BE2C (cell line): ENCODE measurements around the gene MGME1.

Experiments used
- DNase-seq: peaks from one replicate; pipeline ENCODE4 v3.0.0-alpha.2; 2020
- H3K27me3 ChIP-seq: fragments of 250-450 bp; sonication (Bioruptor Pico); 2 replicates; pipeline ENCODE4 v1.5.1; 2020; ENCODE audit warnings: mild to moderate bottlenecking
- H3K36me3 ChIP-seq: fragments of 250-450 bp; sonication (Bioruptor Pico); 2 replicates; pipeline ENCODE4 v1.5.1; 2020; ENCODE audit warnings: mild to moderate bottlenecking
- H3K4me1 ChIP-seq: fragments of 250-450 bp; sonication (Bioruptor Pico); 2 replicates; pipeline ENCODE4 v1.5.1; 2020
- H3K4me3 ChIP-seq: 2 replicates; pipeline ENCODE4 v1.5.1; 2011; ENCODE audit warnings: low read depth, low read length
- H3K9me3 ChIP-seq: fragments of 250-450 bp; sonication (Bioruptor Pico); 2 replicates; pipeline ENCODE4 v1.5.1; 2020
- TF ChIP-seq, protein P1 (sequence below): IDR thresholded peaks from 2 replicates; pipeline ENCODE4 v1.5.1; 2012; ENCODE audit warnings: mild to moderate bottlenecking, low read depth, low read length

Gene MGME1

DNA sequence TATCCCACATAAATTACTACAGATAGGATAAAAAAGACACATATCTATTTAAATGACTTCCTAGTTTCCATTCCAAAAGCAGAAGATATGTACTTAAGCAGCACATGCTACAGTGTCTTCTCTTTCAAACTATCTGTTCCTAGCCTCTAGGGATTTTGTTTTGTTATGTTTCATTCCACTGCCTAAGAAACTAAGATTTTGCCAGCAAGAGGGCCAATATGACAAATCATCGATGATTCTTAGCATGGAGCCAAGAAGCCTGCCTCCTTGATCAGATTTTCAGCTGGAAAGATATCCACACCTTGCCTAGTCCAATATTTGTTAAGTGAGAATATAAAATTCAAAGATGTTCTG, 7.3 kb upstream of the MGME1 start:
- peaks cover 66% of the 10 kb centered on the region for H3K36me3 ChIP-seq
- DNase-seq, result no peak
- no peak overlapping the region for H3K4me3 ChIP-seq
- H3K9me3 ChIP-seq, result no peaks in the 10 kb centered on the region
- peaks cover 41% of the 10 kb centered on the region for H3K4me1 ChIP-seq
- H3K27me3 ChIP-seq, result no peaks in the 10 kb centered on the region
- TF ChIP-seq, protein P1, sequence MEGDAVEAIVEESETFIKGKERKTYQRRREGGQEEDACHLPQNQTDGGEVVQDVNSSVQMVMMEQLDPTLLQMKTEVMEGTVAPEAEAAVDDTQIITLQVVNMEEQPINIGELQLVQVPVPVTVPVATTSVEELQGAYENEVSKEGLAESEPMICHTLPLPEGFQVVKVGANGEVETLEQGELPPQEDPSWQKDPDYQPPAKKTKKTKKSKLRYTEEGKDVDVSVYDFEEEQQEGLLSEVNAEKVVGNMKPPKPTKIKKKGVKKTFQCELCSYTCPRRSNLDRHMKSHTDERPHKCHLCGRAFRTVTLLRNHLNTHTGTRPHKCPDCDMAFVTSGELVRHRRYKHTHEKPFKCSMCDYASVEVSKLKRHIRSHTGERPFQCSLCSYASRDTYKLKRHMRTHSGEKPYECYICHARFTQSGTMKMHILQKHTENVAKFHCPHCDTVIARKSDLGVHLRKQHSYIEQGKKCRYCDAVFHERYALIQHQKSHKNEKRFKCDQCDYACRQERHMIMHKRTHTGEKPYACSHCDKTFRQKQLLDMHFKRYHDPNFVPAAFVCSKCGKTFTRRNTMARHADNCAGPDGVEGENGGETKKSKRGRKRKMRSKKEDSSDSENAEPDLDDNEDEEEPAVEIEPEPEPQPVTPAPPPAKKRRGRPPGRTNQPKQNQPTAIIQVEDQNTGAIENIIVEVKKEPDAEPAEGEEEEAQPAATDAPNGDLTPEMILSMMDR, result no peak

DNA sequence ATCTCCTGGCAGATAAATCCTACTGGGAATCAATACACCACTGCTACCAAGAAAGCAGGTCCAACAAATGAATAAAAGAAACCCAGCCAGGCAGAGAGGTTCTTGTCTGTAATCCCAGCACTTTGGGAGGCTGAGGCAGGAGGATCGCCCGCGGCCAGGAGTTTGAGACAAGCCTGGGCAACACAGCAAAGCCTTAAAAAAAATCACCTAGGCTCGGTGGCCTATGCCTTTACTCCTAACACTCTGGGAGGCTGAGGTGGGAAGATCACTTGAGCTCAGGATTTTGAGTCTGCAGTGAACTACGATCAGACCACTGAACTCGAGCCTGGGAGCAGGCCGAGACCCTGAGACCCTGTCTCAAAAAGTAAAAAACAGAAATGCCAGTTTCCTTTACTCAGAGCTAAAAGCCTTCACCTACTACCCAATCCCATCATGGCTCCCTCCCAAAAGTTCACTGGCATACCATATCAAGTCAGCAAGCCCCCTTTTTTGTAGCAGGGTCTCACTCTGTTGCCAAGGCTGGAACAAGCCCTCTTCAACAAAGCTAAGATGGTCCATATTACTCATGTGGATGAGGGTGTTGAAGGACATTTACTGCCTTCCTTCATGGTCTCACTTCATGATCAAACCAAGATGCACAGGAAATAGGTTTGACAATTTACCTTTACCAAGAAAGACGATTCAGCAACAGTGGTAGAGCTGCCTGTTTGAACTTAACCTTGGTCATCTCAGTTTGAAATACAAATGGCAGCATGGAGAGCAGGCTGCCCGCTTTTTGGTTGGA, 5.5 kb upstream of the MGME1 start:
- Histone ChIP-seq H3K4me3 (no peak overlapping the region), H3K36me3 (peaks cover 69% of the 10 kb centered on the region)
- TF ChIP-seq, protein P1, result no peak

DNA sequence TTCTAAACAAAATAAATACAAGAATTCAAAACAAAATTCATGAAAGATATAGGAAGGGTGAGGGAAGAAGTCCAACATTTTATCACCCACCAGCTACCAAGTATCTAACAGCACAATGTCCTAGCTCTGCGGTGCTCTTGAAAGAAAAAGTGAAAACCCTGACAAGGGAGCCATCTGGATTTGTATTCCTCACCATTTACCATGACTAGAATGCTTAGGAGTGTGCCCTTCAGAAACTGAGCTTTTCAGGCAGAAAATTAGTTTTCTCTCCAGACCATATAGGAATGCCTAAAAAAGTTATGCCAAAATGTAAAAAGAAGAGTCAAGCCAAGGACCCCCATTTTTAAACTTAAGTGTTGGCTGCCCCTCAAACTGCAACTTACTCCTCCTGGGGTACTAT, 4.7 kb upstream of the MGME1 start:
- TF ChIP-seq, protein P1, result no peak
- H3K36me3 ChIP-seq, result peaks cover 67% of the 10 kb centered on the region

More for the DNA sequence above, 5.5 kb upstream of the MGME1 start:
- DNase-seq, result no peak
- Histone ChIP-seq H3K27me3 (no peaks in the 10 kb centered on the region), H3K9me3 (no peaks in the 10 kb centered on the region), H3K4me1 (peaks cover 41% of the 10 kb centered on the region)

DNA sequence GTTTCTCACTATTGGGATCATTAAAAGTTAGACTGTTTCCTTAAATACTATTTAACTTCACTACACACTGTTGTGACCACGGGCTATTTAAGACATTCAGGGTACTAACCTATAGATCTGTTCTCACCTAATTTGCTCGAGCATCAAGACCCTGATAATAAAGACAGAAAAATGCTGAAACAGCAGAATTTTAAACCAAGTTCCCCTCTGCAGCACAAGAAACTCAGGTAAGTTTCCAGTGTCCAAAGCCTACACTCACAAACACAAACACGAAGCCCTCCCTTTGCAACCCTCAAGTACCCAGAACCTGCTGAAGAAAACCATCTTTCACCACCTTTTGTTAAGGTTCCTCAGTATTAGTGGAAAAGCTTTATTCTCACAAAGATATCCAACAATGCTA, 4.2 kb upstream of the MGME1 start:
- H3K4me1 ChIP-seq, result peaks cover 28% of the 10 kb centered on the region
- no peak for DNase-seq
- no peaks in the 10 kb centered on the region for H3K9me3 ChIP-seq
- H3K27me3 ChIP-seq, result no peaks in the 10 kb centered on the region
- H3K4me3 ChIP-seq, result peak overlapping the region; percentile 84
- TF ChIP-seq, protein P1, result no peak
- H3K36me3 ChIP-seq, result peaks cover 64% of the 10 kb centered on the region

More for the DNA sequence above, 4.7 kb upstream of the MGME1 start:
- Histone ChIP-seq H3K27me3 (no peaks in the 10 kb centered on the region), H3K4me1 (peaks cover 34% of the 10 kb centered on the region), H3K9me3 (no peaks in the 10 kb centered on the region), H3K4me3 (no peak overlapping the region)
- no peak for DNase-seq

DNA sequence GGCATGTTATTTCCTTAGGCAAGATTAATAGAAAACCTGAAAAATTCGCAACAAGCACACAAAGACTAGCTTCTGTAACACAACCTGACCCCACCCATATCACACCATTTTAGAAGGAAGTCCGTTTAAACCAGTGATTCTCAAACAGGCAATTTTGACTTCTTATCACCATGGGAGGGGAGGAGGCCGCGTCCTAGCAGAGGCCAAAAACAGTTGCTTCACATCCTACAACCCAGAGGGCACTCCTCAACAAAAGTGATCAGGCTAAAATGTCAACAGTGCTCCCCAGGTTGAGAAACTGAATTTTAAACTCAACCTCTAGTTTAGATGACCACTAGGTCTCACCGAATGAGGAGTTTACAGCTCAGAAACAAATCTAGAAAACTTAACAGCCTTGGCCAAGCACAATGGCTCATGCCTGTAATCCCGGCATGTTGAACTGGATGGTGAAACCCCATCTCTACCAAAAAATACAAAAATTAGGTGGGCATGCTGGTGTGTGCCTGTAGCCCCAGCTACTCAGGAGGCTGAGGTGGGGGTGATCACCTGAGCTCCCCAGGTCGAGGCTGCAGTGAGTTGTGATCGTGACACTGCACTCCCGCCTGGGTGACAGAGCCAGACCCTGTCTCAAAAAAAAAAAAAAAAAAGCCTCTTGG, 3.6 kb upstream of the MGME1 start:
- Histone ChIP-seq H3K9me3 (no peaks in the 10 kb centered on the region), H3K36me3 (peaks cover 62% of the 10 kb centered on the region), H3K4me3 (peak overlapping the region; percentile 84), H3K4me1 (peaks cover 23% of the 10 kb centered on the region), H3K27me3 (no peaks in the 10 kb centered on the region)
- DNase-seq, result no peak
- TF ChIP-seq, protein P1, result no peak
